Astrocyte (in vitro differentiated cells and primary cell): Measurements from ENCODE around the gene PAH.

Source experiments
- EZH2 ChIP-seq: IDR thresholded peaks from 2 replicates; pipeline ENCODE4 v1.6.1; 2012; ENCODE audit warnings: mild to moderate bottlenecking, low read length, inconsistent platforms; ENCODE audit not compliant: insufficient read depth
- TF ChIP-seq, protein P1 (sequence below): IDR thresholded peaks from 2 replicates; pipeline ENCODE4 v1.5.1; 2011; ENCODE audit warnings: low read depth, mild to moderate bottlenecking, inconsistent platforms, low read length, moderate library complexity; ENCODE audit not compliant: insufficient read depth

DNA sequence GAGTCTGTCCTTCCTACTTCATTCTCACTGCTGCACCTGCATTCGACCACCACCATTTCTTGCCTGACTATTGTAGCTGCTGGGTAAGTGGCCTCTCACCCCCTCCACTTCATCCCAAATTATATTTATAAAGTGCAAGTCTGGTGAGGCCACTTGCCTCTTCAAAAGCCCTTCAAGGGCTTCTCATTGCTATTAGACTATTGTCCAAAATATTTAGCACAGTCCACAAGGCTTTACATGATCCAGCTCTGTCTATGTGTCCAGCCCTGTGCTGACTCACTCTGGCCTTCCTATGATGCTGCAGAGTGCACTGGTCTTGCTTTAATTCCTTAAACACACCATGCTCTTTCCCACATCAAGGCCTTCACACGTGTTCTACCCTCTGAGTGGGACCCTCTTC lies 46.0 kb downstream of the PAH start:
- TF ChIP-seq, protein P1, sequence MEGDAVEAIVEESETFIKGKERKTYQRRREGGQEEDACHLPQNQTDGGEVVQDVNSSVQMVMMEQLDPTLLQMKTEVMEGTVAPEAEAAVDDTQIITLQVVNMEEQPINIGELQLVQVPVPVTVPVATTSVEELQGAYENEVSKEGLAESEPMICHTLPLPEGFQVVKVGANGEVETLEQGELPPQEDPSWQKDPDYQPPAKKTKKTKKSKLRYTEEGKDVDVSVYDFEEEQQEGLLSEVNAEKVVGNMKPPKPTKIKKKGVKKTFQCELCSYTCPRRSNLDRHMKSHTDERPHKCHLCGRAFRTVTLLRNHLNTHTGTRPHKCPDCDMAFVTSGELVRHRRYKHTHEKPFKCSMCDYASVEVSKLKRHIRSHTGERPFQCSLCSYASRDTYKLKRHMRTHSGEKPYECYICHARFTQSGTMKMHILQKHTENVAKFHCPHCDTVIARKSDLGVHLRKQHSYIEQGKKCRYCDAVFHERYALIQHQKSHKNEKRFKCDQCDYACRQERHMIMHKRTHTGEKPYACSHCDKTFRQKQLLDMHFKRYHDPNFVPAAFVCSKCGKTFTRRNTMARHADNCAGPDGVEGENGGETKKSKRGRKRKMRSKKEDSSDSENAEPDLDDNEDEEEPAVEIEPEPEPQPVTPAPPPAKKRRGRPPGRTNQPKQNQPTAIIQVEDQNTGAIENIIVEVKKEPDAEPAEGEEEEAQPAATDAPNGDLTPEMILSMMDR = no peak
- no peak for TF ChIP-seq EZH2
